ENCODE measurements around the gene CILP2. TPM values are rescaled to one million over a fixed set of nuclear protein-coding genes. Genes with fewer than 3 reads are reported as not detected.

Gene CILP2
- total and polyA plus RNA-seq, 9 of the 15 experiments (the other 6 are each of a cell fraction or from before 2014, with no cell fraction given) = 0.04 to 0.35 (median 0.05) TPM; not detected in 2

DNA sequence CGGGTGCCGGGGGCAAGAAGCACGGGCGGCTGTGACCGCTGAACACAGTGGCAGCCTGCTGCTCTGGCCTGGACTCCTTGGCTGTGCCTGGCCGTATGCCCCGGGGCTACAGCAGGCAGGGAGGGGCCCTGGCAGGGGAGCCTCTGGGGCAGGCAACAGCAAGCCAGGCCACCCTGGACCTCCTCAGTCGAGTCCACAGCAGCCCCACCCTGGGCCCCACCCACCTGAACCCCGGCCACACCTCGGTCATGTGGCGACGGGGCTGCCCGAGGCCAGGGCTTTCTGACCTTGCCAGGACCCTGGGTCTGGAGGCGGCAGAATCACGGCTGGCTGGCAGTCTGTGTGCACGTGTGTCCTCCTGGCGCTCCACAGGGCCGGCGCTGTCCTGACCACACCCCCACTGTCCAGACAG, 8.7 kb downstream of the CILP2 start:
- no TSS peak for BruUV-seq (replicated peaks)
- Histone ChIP-seq H3K27me3 (ENCODE audit: control insufficient read depth in 2 of 2, insufficient read depth in 2 of 2, low read length in 2 of 2) (peaks cover 5 to 52% of the 10 kb centered on the region in 2 experiments), H3K9ac (ENCODE audit: insufficient read depth in 1 of 2, low read depth in 2 of 2, low read length in 2 of 2) (no peak overlapping the region; a peak in 1 of 4 replicates), H3K4me3 (no peak overlapping the region), H3K9me1 (ENCODE audit: control insufficient read depth, insufficient read depth, low read length) (no peaks in the 10 kb centered on the region), H3K36me3 (ENCODE audit: control insufficient read depth, insufficient read depth, low read length) (no peaks in the 10 kb centered on the region), H4K20me1 (replicated peaks; ENCODE audit: control insufficient read depth, insufficient read depth, low read length) (0 out of 2 replicates have a peak, but pooled peaks cover 5% of the 10 kb centered on the region), H3K79me2 (ENCODE audit: control insufficient read depth, insufficient read depth, low read length) (no peaks in the 10 kb centered on the region), H3K4me1 (replicated peaks in 1 of 2; ENCODE audit: control insufficient read depth in 2 of 2, insufficient read depth in 2 of 2, low read length in 2 of 2) (peaks cover 0 to 62% of the 10 kb centered on the region in 2 experiments; a peak in 2 of 5 replicates), H2AFZ (ENCODE audit: low read depth, low read length) (no peak overlapping the region), H3K4me2 (ENCODE audit: insufficient read depth, low read length) (no peak overlapping the region), H3K27ac (ENCODE audit: extremely low read depth, low read depth, low read length) (no peak overlapping the region), H3K9me3 (replicated peaks; ENCODE audit: control insufficient read depth, insufficient read depth, low read depth, low read length) (no peaks in the 10 kb centered on the region)
- ChIA-PET POLR2A (interaction anchor here (0.6 kb wide), 1 partner anchor 100 kb away, joined by 3 read pairs; no protein-coding TSS in a partner anchor), CTCF (ENCODE audit: low intra/inter-chr PET ratio) (no interaction called here)
- FAIRE-seq (no peak), DNase-seq (ENCODE audit: extremely low read depth in 1 of 4, low spot score in 3 of 4) (no peak), ATAC-seq (no peak)
- TF ChIP-seq TBL1XR1 (IDR thresholded peaks at IDR 0.05; ENCODE audit: low read length in 2 of 2) = no peak
- no peak for TF ChIP-seq PRPF4 (IDR thresholded peaks at IDR 0.05; ENCODE audit: insufficient read depth, low read depth, low read length, poor library complexity, severe bottlenecking)
- no peak for TF ChIP-seq SAFB2 (IDR thresholded peaks at IDR 0.05; ENCODE audit: borderline replicate concordance, low read depth, low read length, severe bottlenecking)
- no peak for TF ChIP-seq YBX1 (IDR thresholded peaks at IDR 0.05)
- TF ChIP-seq ZNF324 (CRISPR knock-in tag; IDR thresholded peaks at IDR 0.05) = no peak
- TF ChIP-seq POLR2B (IDR thresholded peaks at IDR 0.05; ENCODE audit: low read depth, partially characterized antibody) = no peak
- TF ChIP-seq ZNF184 (CRISPR knock-in tag; IDR thresholded peaks at IDR 0.05) = no peak
- TF ChIP-seq KDM5B (IDR thresholded peaks at IDR 0.05; ENCODE audit: insufficient replicate concordance, low read depth, low read length) = no peak
- no peak for TF ChIP-seq POLR2G (IDR thresholded peaks at IDR 0.05; ENCODE audit: low read depth, low read length)
- TF ChIP-seq U2AF2 (optimal IDR thresholded peaks at IDR 0.05; ENCODE audit: low read depth, low read length) = no peak
- no peak for TF ChIP-seq RAD51 (IDR thresholded peaks at IDR 0.05; ENCODE audit: borderline replicate concordance, low read depth)
- intact Hi-C loops (cut with micrococcal nuclease) = no loop called here
- in situ Hi-C loops (cut with MboI) = loop anchor here (25.0 kb wide), 1 partner anchor 91 kb away; the partner anchor contains the start of genes GMIP and LPAR2
- WGBS (ENCODE audit: insufficient coverage, low coverage, missing lambda C conversion rate) = 2% methylated on average over 18 of the region's 19 CpGs

Data from K562 (cell line).